Mucosa of rectum (tissue), 2 donors: Measurements from ENCODE around the gene ALCAM.

ENCODE experiments used
- H3K27ac ChIP-seq, 2 donors: one replicate each; pipeline ENCODE4 v1.7.0; 2013; ENCODE audit warnings: inconsistent platforms in 2 of 2, low read depth in 2 of 2, low read length in 2 of 2
- H3K27me3 ChIP-seq, 2 donors: one replicate each; pipeline ENCODE4 v1.7.0; 2013; ENCODE audit warnings: low read length in 2 of 2; ENCODE audit not compliant: control insufficient read depth in 2 of 2, insufficient read depth in 2 of 2
- H3K36me3 ChIP-seq, 2 donors: one replicate each; pipeline ENCODE4 v1.7.0; 2013; ENCODE audit warnings: low read length in 2 of 2; ENCODE audit not compliant: control insufficient read depth in 2 of 2, insufficient read depth in 2 of 2
- H3K4me1 ChIP-seq, 2 donors: one replicate each; pipeline ENCODE4 v1.7.0; 2013; ENCODE audit warnings: low read length in 2 of 2, mild to moderate bottlenecking in 1 of 2; ENCODE audit not compliant: control insufficient read depth in 2 of 2, insufficient read depth in 2 of 2
- H3K4me3 ChIP-seq, 2 donors: one replicate each; pipeline ENCODE4 v1.7.0; 2013; ENCODE audit warnings: low read length in 2 of 2
- H3K9ac ChIP-seq, 2 donors: one replicate each; pipeline ENCODE4 v1.7.0; 2013; ENCODE audit warnings: low read length in 2 of 2, low read depth in 1 of 2, mild to moderate bottlenecking in 1 of 2
- H3K9me3 ChIP-seq, 2 donors: one replicate each; pipeline ENCODE4 v1.7.0; 2013; ENCODE audit warnings: low read length in 2 of 2; ENCODE audit not compliant: control insufficient read depth in 2 of 2
- donor health status: healthy.
- donor health status: Normal muscosa, but diverticular disease.

The ALCAM gene

DNA sequence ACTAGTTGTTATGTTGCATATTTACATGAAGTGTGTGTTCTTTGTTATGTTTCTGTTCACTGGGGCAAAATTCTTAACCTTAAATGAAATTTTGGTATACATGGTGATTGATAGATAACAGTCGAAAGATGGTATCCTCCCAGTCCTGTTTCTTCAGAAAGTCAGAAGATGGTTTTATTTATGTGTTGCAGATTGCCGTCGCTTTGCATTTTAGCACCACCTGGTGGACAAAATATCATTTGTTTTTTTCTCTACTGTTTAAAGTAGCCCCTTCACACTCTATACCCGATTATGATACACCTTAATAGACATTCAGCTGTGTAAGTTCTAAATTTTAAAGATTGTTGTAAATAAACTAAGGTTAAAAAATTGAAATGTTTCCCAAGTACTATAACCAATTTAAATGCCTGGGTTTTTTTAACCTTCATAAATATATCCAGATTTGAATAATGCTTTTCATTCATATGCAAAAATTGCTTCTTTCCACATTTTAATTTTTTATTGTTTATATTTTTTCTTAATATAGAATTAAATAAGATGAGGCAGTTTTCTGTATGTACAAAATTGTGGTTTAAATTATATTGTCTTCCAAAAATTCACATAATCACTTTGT, 152.2 kb downstream of the ALCAM start:
- H3K36me3 ChIP-seq, result no peaks in the 10 kb centered on the region
- no peaks in the 10 kb centered on the region for H3K27me3 ChIP-seq
- no peaks in the 10 kb centered on the region for H3K4me1 ChIP-seq
- no peaks in the 10 kb centered on the region for H3K9me3 ChIP-seq
- no peak overlapping the region for H3K4me3 ChIP-seq
- H3K9ac ChIP-seq, result no peak overlapping the region
- H3K27ac ChIP-seq, result no peak overlapping the region

- no peaks in the 10 kb centered on the region for H3K9me3 ChIP-seq
- no peaks in the 10 kb centered on the region for H3K4me1 ChIP-seq
- no peak overlapping the region for H3K4me3 ChIP-seq
- no peak overlapping the region for H3K27ac ChIP-seq
- H3K9ac ChIP-seq, result no peak overlapping the region
- H3K36me3 ChIP-seq, result no peaks in the 10 kb centered on the region
- no peaks in the 10 kb centered on the region for H3K27me3 ChIP-seq
Observed at GRCh38 chr3:105521770-105522169, 155.1 kb downstream of the ALCAM start.

DNA sequence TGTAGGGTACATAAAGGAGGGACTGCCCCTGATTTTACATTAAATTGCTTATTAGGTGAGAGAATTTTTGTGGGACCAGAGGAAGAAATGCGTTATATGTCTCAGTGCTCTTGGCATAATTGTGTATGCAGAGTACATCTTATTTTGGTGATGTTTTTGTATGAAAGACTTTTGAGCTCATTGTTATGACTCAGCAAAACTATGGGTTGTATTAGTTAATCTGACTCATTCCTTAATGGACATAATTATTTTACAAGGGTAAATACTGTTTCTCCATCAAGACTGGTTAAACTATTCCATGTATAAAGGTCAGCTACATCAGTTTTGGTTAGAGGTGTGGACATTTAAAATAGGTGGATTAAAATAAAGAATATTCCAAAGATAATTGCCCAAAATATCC, 156.8 kb downstream of the ALCAM start:
- Histone ChIP-seq H3K9ac (no peak overlapping the region), H3K9me3 (no peaks in the 10 kb centered on the region), H3K4me1 (no peaks in the 10 kb centered on the region), H3K27ac (no peak overlapping the region), H3K4me3 (no peak overlapping the region), H3K36me3 (no peaks in the 10 kb centered on the region), H3K27me3 (no peaks in the 10 kb centered on the region)

GRCh38 chr3:105525531-105525930, 158.8 kb downstream of the ALCAM start:
- Histone ChIP-seq H3K36me3 (no peaks in the 10 kb centered on the region), H3K9ac (no peak overlapping the region), H3K27me3 (no peaks in the 10 kb centered on the region), H3K4me3 (no peak overlapping the region), H3K9me3 (no peaks in the 10 kb centered on the region), H3K4me1 (no peaks in the 10 kb centered on the region), H3K27ac (no peak overlapping the region)

DNA sequence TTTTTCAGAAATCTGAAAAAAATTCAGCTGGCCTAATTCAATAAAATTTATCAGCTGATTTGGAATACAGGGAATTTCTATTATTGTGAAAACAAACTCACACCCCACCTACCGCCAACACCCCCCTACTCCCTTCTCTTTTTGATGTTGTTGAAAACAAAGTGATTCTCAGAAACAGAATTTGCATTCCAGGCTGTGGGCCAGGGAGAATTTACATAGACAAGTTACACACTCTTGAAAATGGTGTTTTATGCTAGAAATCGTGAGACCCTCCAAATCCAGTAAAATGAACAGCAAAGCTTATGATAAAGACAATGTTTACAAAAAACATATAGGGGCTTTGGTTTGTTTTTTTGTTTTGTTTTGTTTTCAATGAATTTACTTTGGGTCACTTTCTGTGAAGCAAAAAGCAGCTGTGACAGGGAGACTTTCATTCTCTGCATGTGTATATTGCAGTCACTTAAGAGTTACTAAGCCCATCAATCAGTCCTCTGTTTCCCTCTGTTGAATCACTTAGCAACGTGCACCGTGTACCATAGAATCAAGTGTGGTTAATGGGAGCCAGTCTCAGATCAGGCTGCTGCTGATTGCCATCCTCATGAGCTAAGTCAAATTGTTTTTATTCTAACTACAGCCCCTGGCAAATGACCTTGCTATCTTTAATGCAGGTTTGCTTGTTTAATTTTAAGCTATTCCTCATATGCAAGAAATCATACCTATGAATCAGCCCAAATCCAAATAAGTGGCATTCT, 159.8 kb downstream of the ALCAM start:
- no peaks in the 10 kb centered on the region for H3K4me1 ChIP-seq
- H3K27me3 ChIP-seq, result no peaks in the 10 kb centered on the region
- H3K9me3 ChIP-seq, result no peaks in the 10 kb centered on the region
- no peak overlapping the region for H3K9ac ChIP-seq
- H3K27ac ChIP-seq, result no peak overlapping the region
- H3K36me3 ChIP-seq, result no peaks in the 10 kb centered on the region
- no peak overlapping the region for H3K4me3 ChIP-seq

DNA sequence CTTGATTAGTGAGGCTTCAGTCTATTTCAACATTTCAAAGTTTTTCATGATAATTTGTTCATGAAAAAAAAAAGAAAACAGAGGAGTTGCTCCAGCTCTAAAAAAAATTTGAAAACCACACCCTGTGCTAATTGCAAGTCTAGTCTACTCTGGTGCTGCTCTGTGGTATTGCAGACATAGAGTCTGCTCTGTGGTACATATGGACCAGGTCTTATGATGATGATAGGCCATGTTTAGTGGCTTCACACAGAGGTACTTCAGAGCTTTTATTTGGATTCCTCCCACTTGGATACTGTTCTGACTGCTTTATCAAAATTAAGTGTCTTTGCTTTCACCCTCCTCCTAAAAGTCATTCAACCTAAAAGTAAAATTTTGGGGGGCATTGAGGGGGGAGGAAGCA, 160.8 kb downstream of the ALCAM start:
- Histone ChIP-seq H3K9ac (no peak overlapping the region), H3K27ac (no peak overlapping the region), H3K4me1 (no peaks in the 10 kb centered on the region), H3K36me3 (no peaks in the 10 kb centered on the region), H3K9me3 (no peaks in the 10 kb centered on the region), H3K4me3 (no peak overlapping the region), H3K27me3 (no peaks in the 10 kb centered on the region)

DNA sequence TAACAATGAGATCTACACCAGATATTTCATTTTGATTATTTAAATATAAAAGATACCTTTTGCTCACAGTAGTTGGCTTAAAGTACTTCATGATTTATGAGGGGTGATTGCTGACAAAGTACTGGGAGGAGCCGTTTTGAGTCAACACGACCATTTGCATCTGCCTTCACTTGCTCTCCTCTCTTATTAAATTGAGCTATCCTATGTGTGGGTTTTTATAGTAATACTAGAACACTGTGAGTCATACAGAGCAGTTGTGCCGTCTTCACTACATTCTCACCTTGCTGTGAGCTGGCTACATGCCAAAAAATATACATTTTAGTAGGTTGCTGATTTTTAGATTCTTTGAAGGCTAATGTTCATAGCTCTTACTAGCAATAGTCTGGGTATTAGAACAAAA, 161.2 kb downstream of the ALCAM start:
- Histone ChIP-seq H3K27ac (no peak overlapping the region), H3K36me3 (no peaks in the 10 kb centered on the region), H3K9me3 (no peaks in the 10 kb centered on the region), H3K4me3 (no peak overlapping the region), H3K4me1 (no peaks in the 10 kb centered on the region), H3K9ac (no peak overlapping the region), H3K27me3 (no peaks in the 10 kb centered on the region)

GRCh38 chr3:105528955-105529354, 162.2 kb downstream of the ALCAM start:
- Histone ChIP-seq H3K9me3 (no peaks in the 10 kb centered on the region), H3K27me3 (no peaks in the 10 kb centered on the region), H3K36me3 (no peaks in the 10 kb centered on the region), H3K4me3 (no peak overlapping the region), H3K9ac (no peak overlapping the region), H3K4me1 (no peaks in the 10 kb centered on the region), H3K27ac (no peak overlapping the region)

GRCh38 chr3:105529456-105529855, 162.7 kb downstream of the ALCAM start:
- Histone ChIP-seq H3K4me1 (no peaks in the 10 kb centered on the region), H3K27ac (no peak overlapping the region), H3K9ac (no peak overlapping the region), H3K4me3 (no peak overlapping the region), H3K9me3 (no peaks in the 10 kb centered on the region), H3K27me3 (no peaks in the 10 kb centered on the region), H3K36me3 (no peaks in the 10 kb centered on the region)

DNA sequence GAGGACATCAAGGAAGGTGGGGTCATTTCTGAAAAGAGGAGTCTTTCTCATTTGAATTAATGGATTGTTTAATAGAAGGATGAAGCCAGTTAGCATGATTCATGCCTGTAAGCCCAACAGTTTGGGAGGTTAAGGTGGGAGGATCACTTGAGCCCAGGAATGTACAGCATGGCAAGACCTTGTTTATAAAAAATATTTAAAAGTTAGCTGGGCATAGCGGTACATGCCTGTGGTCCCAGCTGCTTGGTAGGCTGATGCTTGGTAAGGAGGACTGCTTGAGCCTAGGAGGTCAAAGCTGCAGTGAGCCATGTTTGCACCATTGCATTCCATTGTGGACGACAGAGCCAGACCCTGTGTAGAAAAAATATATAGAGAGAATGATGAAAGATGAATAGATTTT, 165.5 kb downstream of the ALCAM start:
- no peaks in the 10 kb centered on the region for H3K9me3 ChIP-seq
- H3K4me3 ChIP-seq, result no peak overlapping the region
- no peaks in the 10 kb centered on the region for H3K27me3 ChIP-seq
- H3K9ac ChIP-seq, result no peak overlapping the region
- H3K36me3 ChIP-seq, result no peaks in the 10 kb centered on the region
- no peaks in the 10 kb centered on the region for H3K4me1 ChIP-seq
- no peak overlapping the region for H3K27ac ChIP-seq
